ENCODE measurements around the gene DOCK10.

- TF ChIP-seq CTCF (IDR thresholded peaks at IDR 0.05) (no peak), POLR2A (IDR thresholded peaks at IDR 0.05) (no peak)
Observed at GRCh38 chr2:225090746-225091145, 48.5 kb upstream of the DOCK10 start.

Data from vagina (tissue), 2 donors.